Keratinocyte (primary cell): ENCODE data around the gene TACC3. TPM values are rescaled to one million over a fixed set of nuclear protein-coding genes. Genes with fewer than 3 reads are reported as not detected.

Experiments used
- DNase-seq: peaks from one replicate; pipeline ENCODE4 v3.0.0-alpha.2; 2011; ENCODE audit warnings: low read depth, missing footprints, low spot score
- FAIRE-seq: peaks from 2 replicates; lab custom pipeline; 2011; peaks lifted over from hg19 to GRCh38; lab: Jason Lieb, UNC
- H2AFZ ChIP-seq: 2 replicates; pipeline ENCODE4 v1.6.0; 2012; ENCODE audit warnings: low read length, control low read depth, inconsistent platforms; ENCODE audit not compliant: control insufficient read depth
- H3K27ac ChIP-seq: 2 replicates; pipeline ENCODE4 v1.5.1; 2011; ENCODE audit warnings: low read length; ENCODE audit not compliant: control insufficient read depth, insufficient read depth
- H3K27me3 ChIP-seq: 3 replicates; pipeline ENCODE4 v1.6.0; 2011; ENCODE audit warnings: low read length; ENCODE audit not compliant: control insufficient read depth, insufficient read depth; ENCODE audit errors: extremely low read depth
- H3K36me3 ChIP-seq, 2 experiments: 2 replicates in 1 of 2; 3 replicates in 1 of 2; pipeline ENCODE4 v1.5.1; 2011; ENCODE audit warnings: low read length in 2 of 2, mild to moderate bottlenecking in 1 of 2; ENCODE audit not compliant: control insufficient read depth in 2 of 2, insufficient read depth in 2 of 2; ENCODE audit errors: extremely low read depth in 1 of 2
- H3K4me1 ChIP-seq: 3 replicates; pipeline ENCODE4 v1.5.1; 2011; ENCODE audit warnings: low read length; ENCODE audit not compliant: control insufficient read depth, insufficient read depth; ENCODE audit errors: extremely low read depth
- H3K4me2 ChIP-seq: 3 replicates; pipeline ENCODE4 v1.6.0; 2011; ENCODE audit warnings: low read depth, low read length; ENCODE audit not compliant: control insufficient read depth, insufficient read depth; ENCODE audit errors: extremely low read depth
- H3K4me3 ChIP-seq, 3 experiments: fragments of 200-600 bp in 1 of 3; sonication (generic) in 1 of 3; 2 replicates in 2 of 3; 3 replicates in 1 of 3; pipeline ENCODE4 v1.5.1; 2011 to 2016; ENCODE audit warnings: low read length in 3 of 3, mild to moderate bottlenecking in 3 of 3, control low read depth in 2 of 3, inconsistent platforms in 1 of 3, low read depth in 1 of 3, mixed read lengths in 1 of 3, mixed run types in 1 of 3, moderate library complexity in 1 of 3; ENCODE audit not compliant: control insufficient read depth in 2 of 3, insufficient read depth in 2 of 3; ENCODE audit errors: extremely low read depth in 1 of 3
- H3K79me2 ChIP-seq: 2 replicates; pipeline ENCODE4 v1.6.0; 2012; ENCODE audit warnings: low read length; ENCODE audit not compliant: control insufficient read depth, insufficient read depth
- H3K9ac ChIP-seq: 3 replicates; pipeline ENCODE4 v1.6.0; 2011; ENCODE audit warnings: low read length; ENCODE audit not compliant: control insufficient read depth, insufficient read depth; ENCODE audit errors: extremely low read depth
- H3K9me1 ChIP-seq: 3 replicates; pipeline ENCODE4 v1.6.0; 2011; ENCODE audit warnings: low read length; ENCODE audit not compliant: control insufficient read depth, insufficient read depth; ENCODE audit errors: extremely low read depth
- H3K9me3 ChIP-seq: 2 replicates; pipeline ENCODE4 v1.5.1; 2012; ENCODE audit warnings: low read depth, low read length; ENCODE audit not compliant: control insufficient read depth
- H4K20me1 ChIP-seq: 3 replicates; pipeline ENCODE4 v1.6.0; 2011; ENCODE audit warnings: low read length; ENCODE audit not compliant: control insufficient read depth, insufficient read depth; ENCODE audit errors: extremely low read depth
- EZH2 ChIP-seq: IDR thresholded peaks from one replicate; pipeline ENCODE4 v1.6.1; 2012; ENCODE audit warnings: inconsistent platforms, mild to moderate bottlenecking, low read length, moderate library complexity
- dilution Hi-C: fragments of 300-500 bp; cut with MboI; formaldehyde crosslinking; loops from one replicate; pipeline ENCODE4 v1.7.0; 2020; ENCODE audit warnings: low sequenced_read_pairs; ENCODE audit not compliant: extremely low pct_ligation_motif_present
- polyA plus RNA-seq, 5 experiments: library from polyadenylated mRNA; depleted of rRNA in 3 of 5; stranded (reverse) in 3 of 5; stranded (forward) in 1 of 5; unstranded in 1 of 5; fragments of >200 nt; gene quantifications; 1 replicate in 1 of 5; 2 replicates in 3 of 5; 3 replicates in 1 of 5; pipeline versions ENCODE4 v1.2.1 to v1.2.3, GENCODE V29; 2011 to 2012; ENCODE audit warnings: missing spikeins in 2 of 5, low read depth in 1 of 5, low replicate concordance in 1 of 5
- TF ChIP-seq, protein P1 (sequence below), 3 experiments: IDR thresholded peaks in 1 of 3; conservative IDR thresholded peaks in 1 of 3; optimal IDR thresholded peaks in 1 of 3; 2 replicates in 2 of 3; 3 replicates in 1 of 3; pipeline versions ENCODE3 to v1.5.1; 2011; ENCODE audit warnings: low read length in 3 of 3, mild to moderate bottlenecking in 3 of 3, moderate library complexity in 2 of 3, control low read depth in 1 of 3, inconsistent platforms in 1 of 3; ENCODE audit not compliant: insufficient read depth in 2 of 3; ENCODE audit errors: extremely low read depth in 1 of 3

Gene TACC3
- polyA plus RNA-seq, 1 donor (not counting 4 experiments of a cell fraction or from before 2014, with no cell fraction given), result 19.1 TPM

DNA sequence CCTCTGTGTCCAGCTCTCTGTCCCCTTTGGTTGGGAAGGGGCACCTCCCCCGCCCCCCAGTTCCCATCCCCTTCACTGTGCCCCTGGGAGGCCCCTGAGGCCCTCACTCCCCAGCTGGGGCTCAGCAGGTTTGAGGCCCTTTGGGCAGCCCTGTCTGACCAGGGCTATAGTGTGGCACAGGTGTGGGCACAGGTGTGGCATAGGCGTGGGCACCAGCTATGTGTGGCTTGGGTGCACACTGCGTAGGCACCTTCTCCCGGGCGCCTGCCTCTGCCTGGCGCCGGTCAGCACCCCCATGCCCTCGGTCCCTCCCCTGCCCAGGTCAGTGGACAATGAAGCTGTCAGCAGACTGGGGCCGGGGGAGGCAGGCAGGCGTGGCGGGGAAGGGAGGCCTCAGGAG is 64.3 kb downstream of the TACC3 start:
- no peaks in the 10 kb centered on the region for H3K36me3 ChIP-seq
- H3K4me1 ChIP-seq, result peaks cover 50% of the 10 kb centered on the region
- no peaks in the 10 kb centered on the region for H3K79me2 ChIP-seq
- no peak for TF ChIP-seq EZH2
- TF ChIP-seq, protein P1, sequence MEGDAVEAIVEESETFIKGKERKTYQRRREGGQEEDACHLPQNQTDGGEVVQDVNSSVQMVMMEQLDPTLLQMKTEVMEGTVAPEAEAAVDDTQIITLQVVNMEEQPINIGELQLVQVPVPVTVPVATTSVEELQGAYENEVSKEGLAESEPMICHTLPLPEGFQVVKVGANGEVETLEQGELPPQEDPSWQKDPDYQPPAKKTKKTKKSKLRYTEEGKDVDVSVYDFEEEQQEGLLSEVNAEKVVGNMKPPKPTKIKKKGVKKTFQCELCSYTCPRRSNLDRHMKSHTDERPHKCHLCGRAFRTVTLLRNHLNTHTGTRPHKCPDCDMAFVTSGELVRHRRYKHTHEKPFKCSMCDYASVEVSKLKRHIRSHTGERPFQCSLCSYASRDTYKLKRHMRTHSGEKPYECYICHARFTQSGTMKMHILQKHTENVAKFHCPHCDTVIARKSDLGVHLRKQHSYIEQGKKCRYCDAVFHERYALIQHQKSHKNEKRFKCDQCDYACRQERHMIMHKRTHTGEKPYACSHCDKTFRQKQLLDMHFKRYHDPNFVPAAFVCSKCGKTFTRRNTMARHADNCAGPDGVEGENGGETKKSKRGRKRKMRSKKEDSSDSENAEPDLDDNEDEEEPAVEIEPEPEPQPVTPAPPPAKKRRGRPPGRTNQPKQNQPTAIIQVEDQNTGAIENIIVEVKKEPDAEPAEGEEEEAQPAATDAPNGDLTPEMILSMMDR (optimal IDR thresholded peaks at IDR 0.05 in 1 of 3, IDR thresholded peaks at IDR 0.05 in 1 of 3, conservative IDR thresholded peaks at IDR 0.05 in 1 of 3; ENCODE audit: extremely low read depth in 1 of 3, insufficient read depth in 2 of 3, low read length in 3 of 3), result no peak
- dilution Hi-C loops, result no loop called here
- H3K27ac ChIP-seq, result no peak overlapping the region
- no peaks in the 10 kb centered on the region for H3K27me3 ChIP-seq
- H3K9me1 ChIP-seq, result no peaks in the 10 kb centered on the region
- DNase-seq (no peak), FAIRE-seq (no peak)
- H3K9me3 ChIP-seq, result no peaks in the 10 kb centered on the region
- no peak overlapping the region for H2AFZ ChIP-seq
- H3K9ac ChIP-seq, result no peak overlapping the region
- no peaks in the 10 kb centered on the region for H4K20me1 ChIP-seq
- H3K4me3 ChIP-seq, result no peak overlapping the region
- H3K4me2 ChIP-seq, result no peak overlapping the region

DNA sequence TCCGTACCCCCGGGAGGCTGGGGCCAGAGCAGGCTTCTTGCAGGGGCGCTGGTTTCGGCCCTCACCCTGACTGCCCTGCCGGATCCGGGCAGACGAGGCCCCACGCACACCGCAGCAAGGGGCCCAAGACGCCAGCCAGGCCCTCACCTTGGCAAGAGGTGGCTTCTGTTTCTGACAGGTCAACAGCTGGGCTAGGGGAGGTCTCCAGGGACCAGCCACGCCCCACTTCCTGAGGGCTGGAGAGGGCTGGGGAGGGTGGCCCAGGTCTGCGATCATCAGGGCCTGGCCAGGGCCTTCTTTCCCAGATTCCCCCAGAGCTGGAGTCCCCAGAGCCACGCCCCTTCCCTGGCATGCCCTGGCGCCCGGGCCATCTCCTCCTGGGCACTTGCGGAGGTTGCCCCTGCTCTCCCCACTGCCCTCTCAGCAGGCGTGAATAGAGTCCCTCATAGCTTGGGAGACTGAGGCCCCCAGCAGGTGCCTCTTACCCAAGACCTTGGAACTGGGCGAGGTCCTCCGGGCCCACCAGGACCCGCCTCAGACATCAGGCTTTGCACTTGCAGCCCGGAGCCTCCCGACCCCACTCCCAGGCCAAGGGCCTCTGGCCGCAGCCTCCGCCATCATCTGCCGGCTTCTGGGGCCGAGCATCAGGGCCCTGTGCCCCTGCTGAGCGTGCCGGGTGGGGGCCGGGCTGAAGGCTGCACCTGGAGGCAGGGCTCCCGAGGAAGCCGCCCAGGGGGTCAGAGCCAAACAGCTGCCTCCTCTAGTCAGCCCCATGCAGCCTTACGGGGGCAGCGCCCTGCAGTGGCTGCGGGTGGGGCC is 65.4 kb downstream of the TACC3 start:
- Histone ChIP-seq H3K27ac (no peak overlapping the region), H3K27me3 (peaks cover 8% of the 10 kb centered on the region), H4K20me1 (no peaks in the 10 kb centered on the region), H3K9me3 (no peaks in the 10 kb centered on the region), H3K4me1 (peaks cover 50% of the 10 kb centered on the region), H3K9ac (no peak overlapping the region), H3K79me2 (no peaks in the 10 kb centered on the region), H2AFZ (no peak overlapping the region), H3K4me3 (no peak overlapping the region), H3K9me1 (no peaks in the 10 kb centered on the region), H3K36me3 (no peaks in the 10 kb centered on the region), H3K4me2 (no peak overlapping the region)
- DNase-seq, result no peak
- dilution Hi-C loops, result no loop called here
- no peak for FAIRE-seq
- TF ChIP-seq, protein P1 (optimal IDR thresholded peaks at IDR 0.05 in 1 of 3, IDR thresholded peaks at IDR 0.05 in 1 of 3, conservative IDR thresholded peaks at IDR 0.05 in 1 of 3; ENCODE audit: extremely low read depth in 1 of 3, insufficient read depth in 2 of 3, low read length in 3 of 3), result no peak
- TF ChIP-seq EZH2, result no peak
